ENCODE results near the gene BHLHE23. TPM values are rescaled to one million over a fixed set of nuclear protein-coding genes. Genes with fewer than 3 reads are reported as not detected.

Gene BHLHE23
- total RNA-seq, 1 experiment from 2014 or later: not detected

DNA sequence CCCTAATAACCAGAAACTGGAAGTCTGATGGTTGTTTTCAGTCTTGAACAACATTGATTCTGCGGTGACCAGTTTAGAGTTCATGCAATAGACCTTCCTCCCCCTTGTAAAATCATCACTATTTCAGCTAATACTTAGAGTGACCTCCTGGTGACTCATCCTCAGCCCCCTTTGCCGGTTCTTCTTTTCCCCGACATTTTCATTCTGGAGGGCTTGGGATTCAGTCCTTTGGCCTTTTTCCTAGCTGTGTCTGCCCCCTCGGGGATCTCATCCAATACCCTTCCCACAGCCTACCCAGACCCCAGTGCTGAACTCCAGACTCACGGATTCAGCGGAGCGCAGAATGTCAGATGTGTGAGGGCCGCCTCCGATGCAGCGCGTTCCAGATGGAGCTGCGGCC lies 7.5 kb upstream of the BHLHE23 start:
- RAD21 ChIA-PET (ENCODE audit: low non-redundant PET in 1 of 2, low total read pairs in 2 of 2, uncharacterized antibody in 2 of 2, unreplicated experiment in 2 of 2): no interaction called here
- ATAC-seq: no peak
- Histone ChIP-seq H3K27ac (ENCODE audit: low read depth, low read length) (no peak overlapping the region), H3K9me3 (ENCODE audit: control insufficient read depth in 1 of 2, insufficient read depth in 1 of 2, low read depth in 1 of 2, low read length in 2 of 2) (no peaks in the 10 kb centered on the region), H3K79me2 (ENCODE audit: insufficient read depth, low read length) (no peaks in the 10 kb centered on the region), H4K20me1 (ENCODE audit: insufficient read depth) (no peaks in the 10 kb centered on the region), H3K4me3 (replicated peaks in 1 of 2; ENCODE audit: low read depth in 1 of 2, low read length in 2 of 2) (no peak overlapping the region), H3K9me2 (ENCODE audit: insufficient read depth) (no peaks in the 10 kb centered on the region), H3K9ac (ENCODE audit: low read length) (no peak overlapping the region), H3K27me3 (ENCODE audit: insufficient read depth, low read length) (no peaks in the 10 kb centered on the region), H2AFZ (ENCODE audit: low read depth, low read length, poor library complexity, severe bottlenecking) (no peak overlapping the region), H3K36me3 (ENCODE audit: control insufficient read depth in 1 of 2, insufficient read depth in 2 of 2, low read length in 2 of 2) (no peaks in the 10 kb centered on the region), H3K4me2 (ENCODE audit: low read length) (no peak overlapping the region), H3K4me1 (ENCODE audit: control insufficient read depth in 1 of 2, insufficient read depth in 2 of 2, low read length in 2 of 2) (peaks cover 0 to 2% of the 10 kb centered on the region in 2 experiments; a peak in 1 of 4 replicates)
- TF ChIP-seq TCF7L2 (IDR thresholded peaks at IDR 0.05; ENCODE audit: borderline replicate concordance, extremely low read depth, insufficient read depth, insufficient read length) (no peak), SRF (IDR thresholded peaks at IDR 0.05; ENCODE audit: low read depth) (no peak), EZH2 (IDR thresholded peaks at IDR 0.05) (no peak), EGR1 (IDR thresholded peaks at IDR 0.05; ENCODE audit: low read depth) (no peak), YY1 (IDR thresholded peaks at IDR 0.05; ENCODE audit: extremely low read depth, insufficient replicate concordance, low read depth, low read length) (no peak), FOSL1 (IDR thresholded peaks at IDR 0.05; ENCODE audit: low read depth) (no peak), JUND (IDR thresholded peaks at IDR 0.05) (no peak), RAD21 (IDR thresholded peaks at IDR 0.05; ENCODE audit: low read depth) (no peak), SP1 (IDR thresholded peaks at IDR 0.05; ENCODE audit: low read depth) (no peak), EZH2phosphoT487 (IDR thresholded peaks at IDR 0.05; ENCODE audit: borderline replicate concordance) (no peak), POLR2A (IDR thresholded peaks at IDR 0.05; ENCODE audit: borderline replicate concordance, extremely low read depth, insufficient read depth, insufficient read length) (no peak), CBX3 (IDR thresholded peaks at IDR 0.05; ENCODE audit: low read depth) (no peak), POLR2AphosphoS5 (IDR thresholded peaks at IDR 0.05; ENCODE audit: low read depth, low read length) (no peak)
- TF ChIP-seq, protein P1, sequence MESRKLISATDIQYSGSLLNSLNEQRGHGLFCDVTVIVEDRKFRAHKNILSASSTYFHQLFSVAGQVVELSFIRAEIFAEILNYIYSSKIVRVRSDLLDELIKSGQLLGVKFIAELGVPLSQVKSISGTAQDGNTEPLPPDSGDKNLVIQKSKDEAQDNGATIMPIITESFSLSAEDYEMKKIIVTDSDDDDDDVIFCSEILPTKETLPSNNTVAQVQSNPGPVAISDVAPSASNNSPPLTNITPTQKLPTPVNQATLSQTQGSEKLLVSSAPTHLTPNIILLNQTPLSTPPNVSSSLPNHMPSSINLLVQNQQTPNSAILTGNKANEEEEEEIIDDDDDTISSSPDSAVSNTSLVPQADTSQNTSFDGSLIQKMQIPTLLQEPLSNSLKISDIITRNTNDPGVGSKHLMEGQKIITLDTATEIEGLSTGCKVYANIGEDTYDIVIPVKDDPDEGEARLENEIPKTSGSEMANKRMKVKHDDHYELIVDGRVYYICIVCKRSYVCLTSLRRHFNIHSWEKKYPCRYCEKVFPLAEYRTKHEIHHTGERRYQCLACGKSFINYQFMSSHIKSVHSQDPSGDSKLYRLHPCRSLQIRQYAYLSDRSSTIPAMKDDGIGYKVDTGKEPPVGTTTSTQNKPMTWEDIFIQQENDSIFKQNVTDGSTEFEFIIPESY (IDR thresholded peaks at IDR 0.05; ENCODE audit: extremely low read depth, insufficient replicate concordance, low read length): no peak
- TF ChIP-seq, protein P2, sequence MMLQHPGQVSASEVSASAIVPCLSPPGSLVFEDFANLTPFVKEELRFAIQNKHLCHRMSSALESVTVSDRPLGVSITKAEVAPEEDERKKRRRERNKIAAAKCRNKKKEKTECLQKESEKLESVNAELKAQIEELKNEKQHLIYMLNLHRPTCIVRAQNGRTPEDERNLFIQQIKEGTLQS (IDR thresholded peaks at IDR 0.05): no peak
- TF ChIP-seq, protein P3, sequence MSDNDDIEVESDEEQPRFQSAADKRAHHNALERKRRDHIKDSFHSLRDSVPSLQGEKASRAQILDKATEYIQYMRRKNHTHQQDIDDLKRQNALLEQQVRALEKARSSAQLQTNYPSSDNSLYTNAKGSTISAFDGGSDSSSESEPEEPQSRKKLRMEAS (IDR thresholded peaks at IDR 0.05): no peak
- TF ChIP-seq, protein P4, sequence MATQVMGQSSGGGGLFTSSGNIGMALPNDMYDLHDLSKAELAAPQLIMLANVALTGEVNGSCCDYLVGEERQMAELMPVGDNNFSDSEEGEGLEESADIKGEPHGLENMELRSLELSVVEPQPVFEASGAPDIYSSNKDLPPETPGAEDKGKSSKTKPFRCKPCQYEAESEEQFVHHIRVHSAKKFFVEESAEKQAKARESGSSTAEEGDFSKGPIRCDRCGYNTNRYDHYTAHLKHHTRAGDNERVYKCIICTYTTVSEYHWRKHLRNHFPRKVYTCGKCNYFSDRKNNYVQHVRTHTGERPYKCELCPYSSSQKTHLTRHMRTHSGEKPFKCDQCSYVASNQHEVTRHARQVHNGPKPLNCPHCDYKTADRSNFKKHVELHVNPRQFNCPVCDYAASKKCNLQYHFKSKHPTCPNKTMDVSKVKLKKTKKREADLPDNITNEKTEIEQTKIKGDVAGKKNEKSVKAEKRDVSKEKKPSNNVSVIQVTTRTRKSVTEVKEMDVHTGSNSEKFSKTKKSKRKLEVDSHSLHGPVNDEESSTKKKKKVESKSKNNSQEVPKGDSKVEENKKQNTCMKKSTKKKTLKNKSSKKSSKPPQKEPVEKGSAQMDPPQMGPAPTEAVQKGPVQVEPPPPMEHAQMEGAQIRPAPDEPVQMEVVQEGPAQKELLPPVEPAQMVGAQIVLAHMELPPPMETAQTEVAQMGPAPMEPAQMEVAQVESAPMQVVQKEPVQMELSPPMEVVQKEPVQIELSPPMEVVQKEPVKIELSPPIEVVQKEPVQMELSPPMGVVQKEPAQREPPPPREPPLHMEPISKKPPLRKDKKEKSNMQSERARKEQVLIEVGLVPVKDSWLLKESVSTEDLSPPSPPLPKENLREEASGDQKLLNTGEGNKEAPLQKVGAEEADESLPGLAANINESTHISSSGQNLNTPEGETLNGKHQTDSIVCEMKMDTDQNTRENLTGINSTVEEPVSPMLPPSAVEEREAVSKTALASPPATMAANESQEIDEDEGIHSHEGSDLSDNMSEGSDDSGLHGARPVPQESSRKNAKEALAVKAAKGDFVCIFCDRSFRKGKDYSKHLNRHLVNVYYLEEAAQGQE (IDR thresholded peaks at IDR 0.05; ENCODE audit: low read depth): no peak
- intact Hi-C loops (cut with micrococcal nuclease): no loop called here
- POLR2A ChIA-PET: no interaction called here
- BruUV-seq (replicated peaks): no TSS peak
- no peak for DNase-seq (ENCODE audit: low read depth, low spot score)
- CTCF ChIA-PET: no interaction called here

Measured in HCT116 (cell line).